ENCODE measurements around the gene CXXC1. TPM values are rescaled to one million over a fixed set of nuclear protein-coding genes. Genes with fewer than 3 reads are reported as not detected.

The CXXC1 gene
- total and polyA plus RNA-seq, 2 of the 8 experiments (the other 6 are each of a cell fraction or from before 2014, with no cell fraction given), result 73.3 to 136 TPM

DNA sequence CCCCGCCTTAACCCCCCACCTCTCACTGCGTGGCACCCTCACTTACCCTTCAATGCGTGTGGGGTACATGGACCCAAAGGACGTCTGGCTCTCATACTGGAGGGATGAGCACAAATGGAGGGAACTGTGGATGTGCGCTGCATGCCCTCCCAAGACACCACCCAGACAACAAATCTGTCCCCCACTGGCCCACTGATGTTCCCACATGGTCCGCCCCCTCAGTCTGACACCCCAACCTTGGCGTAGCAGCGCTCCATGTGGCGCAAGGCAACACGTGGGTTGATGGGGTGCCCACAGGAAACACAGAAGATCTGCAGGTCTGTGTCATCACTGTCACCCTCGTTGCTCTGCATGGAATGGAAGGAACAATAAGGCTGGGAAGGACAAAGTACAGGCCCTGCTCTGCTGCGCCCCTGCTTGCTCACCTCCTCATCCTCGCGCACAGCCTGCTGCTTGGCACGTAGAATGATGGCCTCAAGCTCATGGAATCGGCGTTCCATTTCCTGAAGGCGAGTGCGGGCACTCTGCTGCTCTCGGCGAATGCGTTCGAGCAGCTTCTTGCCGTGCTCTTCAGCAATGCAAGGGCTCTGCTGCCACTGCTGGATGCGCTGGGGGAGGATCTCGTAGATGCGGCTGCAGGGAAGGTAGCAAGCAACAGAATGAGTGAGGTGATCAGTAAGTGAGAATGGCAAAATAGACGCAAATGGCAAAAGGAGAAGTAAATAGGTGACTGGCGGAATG, 3.9 kb downstream of the CXXC1 start:
- Histone ChIP-seq H2BK12ac (ENCODE audit: low read depth, low read length) (no peak overlapping the region), H3K23ac (ENCODE audit: insufficient read length) (no peak overlapping the region), H3K27ac (ENCODE audit: low read depth, low read length) (no peak overlapping the region), H2BK20ac (ENCODE audit: low read length) (no peak overlapping the region), H3K9ac (replicated peaks in 1 of 4; ENCODE audit: extremely low read depth in 1 of 4, low read depth in 3 of 4, low read length in 3 of 4) (no peak overlapping the region), H2AFZ (ENCODE audit: low read length) (no peak overlapping the region), H2BK5ac (ENCODE audit: low read depth, low read length) (no peak overlapping the region), H4K91ac (replicated peaks; ENCODE audit: insufficient read length, low read length) (no peak overlapping the region), H3K18ac (ENCODE audit: extremely low read depth, low read length) (no peak overlapping the region), H3K4me1 (replicated peaks in 1 of 4; ENCODE audit: control insufficient read depth in 3 of 4, insufficient read depth in 4 of 4, low read length in 3 of 4) (peaks cover 0 to 13% (median 6%) of the 10 kb centered on the region in 4 experiments; a peak in 5 of 7 replicates), H3K27me3 (replicated peaks in 1 of 4; ENCODE audit: control insufficient read depth in 3 of 4, extremely low read depth in 1 of 4, insufficient read depth in 3 of 4, low read length in 3 of 4) (no peaks in the 10 kb centered on the region), H3K36me3 (ENCODE audit: control insufficient read depth in 2 of 4, insufficient read depth in 4 of 4, low read length in 3 of 4) (peaks cover 3 to 25% (median 21%) of the 10 kb centered on the region in 4 experiments), H3K9me3 (ENCODE audit: insufficient read depth in 2 of 2, low read depth in 1 of 2, low read length in 1 of 2) (no peaks in the 10 kb centered on the region), H3K4ac (replicated peaks; ENCODE audit: insufficient read length, low read depth, low read length) (no peak overlapping the region), H3K4me3 (ENCODE audit: extremely low read depth in 1 of 4, insufficient read depth in 2 of 4, low read depth in 3 of 4, low read length in 4 of 4) (no peak overlapping the region), H3K79me1 (ENCODE audit: low read depth, low read length) (peaks cover 6% of the 10 kb centered on the region; the same call in 1 of the 2 replicates), H3K14ac (ENCODE audit: insufficient read length) (no peak overlapping the region), H2BK15ac (ENCODE audit: low read length) (no peak overlapping the region), H3K4me2 (ENCODE audit: insufficient read depth in 1 of 2, low read depth in 2 of 2, low read length in 2 of 2) (no peak overlapping the region), H4K5ac (ENCODE audit: insufficient read length, low read depth, low read length) (no peak overlapping the region), H4K20me1 (replicated peaks in 1 of 2; ENCODE audit: control insufficient read depth in 1 of 2, insufficient read depth in 2 of 2, low read length in 2 of 2) (peaks cover 0 to 5% of the 10 kb centered on the region in 2 experiments), H3K23me2 (ENCODE audit: low read depth, low read length) (peaks cover 18% of the 10 kb centered on the region), H2AK5ac (ENCODE audit: low read depth, low read length) (no peak overlapping the region), H2BK120ac (replicated peaks; ENCODE audit: low read depth, low read length) (no peak overlapping the region), H4K8ac (ENCODE audit: extremely low read depth, insufficient read depth, low read length) (no peak overlapping the region), H3K79me2 (ENCODE audit: control insufficient read depth in 1 of 2, insufficient read depth in 2 of 2, low read length in 2 of 2) (peaks cover 0 to 28% of the 10 kb centered on the region in 2 experiments; a peak in 2 of 4 replicates), H3K56ac (replicated peaks; ENCODE audit: insufficient read length, low read depth, low read length) (no peak overlapping the region)
- POLR2A ChIA-PET (ENCODE audit: partially characterized antibody), result no interaction called here
- WGBS, 2 experiments (ENCODE audit: extremely low coverage in 1 of 2, insufficient coverage in 1 of 2, insufficient read length in 1 of 2, insufficient replicate concordance in 2 of 2, low coverage in 1 of 2, low lambda C conversion rate in 2 of 2, missing lambda C conversion rate in 1 of 2), result 94% methylated on average over 28 of the region's 29 CpGs; no CpG with 5 or more reads in 1 of the 2 experiments
- no peak for FAIRE-seq
- DNase-seq (ENCODE audit: low read depth in 1 of 2, low spot score in 2 of 2), result no peak
- CTCF ChIA-PET (ENCODE audit: partially characterized antibody), result interaction anchor here (1.2 to 3.2 kb wide), 3 partner anchors 14 to 74 kb away, joined by 4 to 16 read pairs (median 15); no protein-coding TSS in a partner anchor
- TF ChIP-seq RAD21 (IDR thresholded peaks at IDR 0.05 in 1 of 2, conservative IDR thresholded peaks at IDR 0.05 in 1 of 2; ENCODE audit: low read depth in 2 of 2, low read length in 2 of 2), result no peak
- TF ChIP-seq, protein P1, sequence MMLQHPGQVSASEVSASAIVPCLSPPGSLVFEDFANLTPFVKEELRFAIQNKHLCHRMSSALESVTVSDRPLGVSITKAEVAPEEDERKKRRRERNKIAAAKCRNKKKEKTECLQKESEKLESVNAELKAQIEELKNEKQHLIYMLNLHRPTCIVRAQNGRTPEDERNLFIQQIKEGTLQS (IDR thresholded peaks at IDR 0.05; ENCODE audit: insufficient read depth, low read depth, low read length), result no peak
- no peak for TF ChIP-seq HDAC6 (IDR thresholded peaks at IDR 0.05; ENCODE audit: low read depth, low read length)
- no peak for TF ChIP-seq GTF2F1 (IDR thresholded peaks at IDR 0.05; ENCODE audit: borderline replicate concordance, low read depth, low read length)

All from H1 (cell line).